H9 (cell line): ENCODE results near the gene MECR. TPM values are rescaled to one million over a fixed set of nuclear protein-coding genes. Genes with fewer than 3 reads are reported as not detected.

Experiments
- DNase-seq: peaks from one replicate; pipeline ENCODE4 v3.0.0-alpha.2; 2017
- H2AFZ ChIP-seq: one replicate; pipeline ENCODE4 v1.6.1; 2013; ENCODE audit warnings: mild to moderate bottlenecking, low read length, control low read depth, moderate library complexity
- H2AK5ac ChIP-seq: 2 replicates; pipeline ENCODE4 v1.6.1; 2013; ENCODE audit warnings: low read length, control low read depth, mixed read lengths; ENCODE audit not compliant: insufficient read length
- H2BK120ac ChIP-seq: one replicate; pipeline ENCODE4 v1.6.1; 2013; ENCODE audit warnings: low read depth, mild to moderate bottlenecking, low read length, control low read depth, inconsistent platforms; ENCODE audit not compliant: poor library complexity, severe bottlenecking
- H2BK12ac ChIP-seq: 2 replicates; pipeline ENCODE4 v1.6.1; 2013; ENCODE audit warnings: low read length, control low read depth, mixed read lengths, low read depth; ENCODE audit not compliant: insufficient read length
- H2BK15ac ChIP-seq: 2 replicates; pipeline ENCODE4 v1.6.1; 2013; ENCODE audit warnings: low read depth, low read length, control low read depth
- H2BK20ac ChIP-seq: one replicate; pipeline ENCODE4 v1.6.1; 2013; ENCODE audit warnings: low read depth, mild to moderate bottlenecking, low read length, control low read depth, inconsistent platforms; ENCODE audit not compliant: poor library complexity, severe bottlenecking
- H2BK5ac ChIP-seq: 2 replicates; pipeline ENCODE4 v1.6.1; 2013; ENCODE audit warnings: low read length, control low read depth, mixed read lengths; ENCODE audit not compliant: insufficient read length
- H3K14ac ChIP-seq: 2 replicates; pipeline ENCODE4 v1.6.1; 2013; ENCODE audit warnings: low read length, control low read depth; ENCODE audit not compliant: insufficient read depth
- H3K18ac ChIP-seq: 2 replicates; pipeline ENCODE4 v1.6.1; 2013; ENCODE audit warnings: low read depth, mild to moderate bottlenecking, mixed read lengths, low read length, control low read depth; ENCODE audit not compliant: insufficient read length
- H3K23ac ChIP-seq: 2 replicates; pipeline ENCODE4 v1.6.1; 2013; ENCODE audit warnings: low read length, control low read depth, mixed read lengths, low read depth; ENCODE audit not compliant: insufficient read length
- H3K23me2 ChIP-seq: 2 replicates; pipeline ENCODE4 v1.6.1; 2013; ENCODE audit warnings: low read depth, mild to moderate bottlenecking, mixed read lengths, low read length, control low read depth; ENCODE audit not compliant: insufficient read length, poor library complexity, severe bottlenecking
- H3K27ac ChIP-seq: 2 replicates; pipeline ENCODE4 v1.5.1; 2013; ENCODE audit warnings: low read length, control low read depth, mixed read lengths, low read depth; ENCODE audit not compliant: insufficient read length
- H3K27me3 ChIP-seq: 2 replicates; pipeline ENCODE4 v1.6.1; 2013; ENCODE audit warnings: low read length, control low read depth, inconsistent platforms; ENCODE audit not compliant: insufficient read depth
- H3K4ac ChIP-seq: 2 replicates; pipeline ENCODE4 v1.6.1; 2013; ENCODE audit warnings: low read depth, mild to moderate bottlenecking, control low read depth, inconsistent platforms, low read length, moderate library complexity
- H3K4me1 ChIP-seq: 2 replicates; pipeline ENCODE4 v1.6.1; 2013; ENCODE audit warnings: low read length, control low read depth, inconsistent platforms; ENCODE audit not compliant: insufficient read depth
- H3K4me2 ChIP-seq: 2 replicates; pipeline ENCODE4 v1.6.1; 2013; ENCODE audit warnings: low read length, control low read depth, mixed read lengths; ENCODE audit not compliant: insufficient read length, insufficient read depth
- H3K56ac ChIP-seq: 2 replicates; pipeline ENCODE4 v1.6.1; 2013; ENCODE audit warnings: low read depth, mild to moderate bottlenecking, mixed read lengths, low read length, control low read depth; ENCODE audit not compliant: insufficient read length
- H3K79me1 ChIP-seq: 2 replicates; pipeline ENCODE4 v1.6.1; 2013; ENCODE audit warnings: low read depth, mild to moderate bottlenecking, moderate library complexity, low read length, control low read depth, inconsistent platforms; ENCODE audit not compliant: insufficient read depth, poor library complexity, severe bottlenecking
- H3K79me2 ChIP-seq: 2 replicates; pipeline ENCODE4 v1.6.1; 2013; ENCODE audit warnings: low read length, control low read depth, inconsistent platforms; ENCODE audit not compliant: insufficient read depth
- H3K9ac ChIP-seq: 2 replicates; pipeline ENCODE4 v1.6.1; 2013; ENCODE audit warnings: low read length, control low read depth, mixed read lengths; ENCODE audit not compliant: insufficient read length; ENCODE audit errors: extremely low read depth
- H3K9me3 ChIP-seq: one replicate; pipeline ENCODE4 v1.6.1; 2013; ENCODE audit warnings: low read depth, low read length, inconsistent platforms; ENCODE audit not compliant: control insufficient read depth
- H3T11ph ChIP-seq: one replicate; pipeline ENCODE4 v1.6.1; 2013; ENCODE audit warnings: mild to moderate bottlenecking, low read length, control low read depth, inconsistent platforms
- H4K20me1 ChIP-seq: one replicate; pipeline ENCODE4 v1.6.1; 2013; ENCODE audit not compliant: control insufficient read depth, insufficient read length, insufficient read depth
- H4K5ac ChIP-seq: 2 replicates; pipeline ENCODE4 v1.6.1; 2013; ENCODE audit warnings: low read depth, mild to moderate bottlenecking, mixed read lengths, low read length, control low read depth; ENCODE audit not compliant: insufficient read length
- H4K8ac ChIP-seq: replicated peaks from 2 replicates; pipeline ENCODE4 v1.6.1; 2013; ENCODE audit warnings: low read length, control low read depth, mixed read lengths, low read depth; ENCODE audit not compliant: insufficient read length
- H4K91ac ChIP-seq: 2 replicates; pipeline ENCODE4 v1.6.1; 2013; ENCODE audit warnings: low read depth, mild to moderate bottlenecking, moderate library complexity, mixed read lengths, low read length, control low read depth; ENCODE audit not compliant: insufficient read length
- H3K27ac Mint-ChIP-seq, 3 experiments: 2 replicates in 2 of 3; 3 replicates in 1 of 3; pipeline ENCODE4 v1.8.0; 2020 to 2021; ENCODE audit warnings: mixed read lengths in 3 of 3, mild to moderate bottlenecking in 1 of 3, moderate library complexity in 1 of 3
- H3K27me3 Mint-ChIP-seq: 2 replicates; pipeline ENCODE4 v1.8.0; 2021; ENCODE audit warnings: low read depth, mild to moderate bottlenecking, moderate library complexity, mixed read lengths
- H3K36me3 Mint-ChIP-seq, 3 experiments: 2 replicates in 2 of 3; 3 replicates in 1 of 3; pipeline ENCODE4 v1.8.0; 2020 to 2021; ENCODE audit warnings: low read depth in 3 of 3, mixed read lengths in 3 of 3; ENCODE audit not compliant: insufficient read depth in 1 of 3
- H3K4me1 Mint-ChIP-seq, 2 experiments: 2 replicates each; pipeline ENCODE4 v1.8.0; 2020; ENCODE audit warnings: mixed read lengths in 2 of 2
- H3K4me3 Mint-ChIP-seq, 2 experiments: 2 replicates in 1 of 2; 3 replicates in 1 of 2; pipeline ENCODE4 v1.8.0; 2020 to 2021; ENCODE audit warnings: mild to moderate bottlenecking in 2 of 2, mixed read lengths in 2 of 2, moderate library complexity in 1 of 2
- H3K9me3 Mint-ChIP-seq, 2 experiments: 2 replicates in 1 of 2; 3 replicates in 1 of 2; pipeline ENCODE4 v1.8.0; 2020; ENCODE audit warnings: mild to moderate bottlenecking in 2 of 2, mixed read lengths in 2 of 2, moderate library complexity in 1 of 2
- CTCF ChIP-seq: fragments of 200-600 bp; sonication (generic); conservative IDR thresholded peaks from 3 replicates; pipeline ENCODE4 v1.8.0; 2021; ENCODE audit warnings: antibody characterized with exemption, mild to moderate bottlenecking
- WGBS: extraction: QIAGEN DNeasy Blood & Tissue Kit; methylation state at CpG from one replicate; pipeline ENCODE4 v1.1.7; 2013; ENCODE audit warnings: missing lambda C conversion rate, low lambda C conversion rate, mixed read lengths; ENCODE audit not compliant: insufficient read length; ENCODE audit errors: extremely low coverage; 5-methylcytosine and 5-hydroxymethylcytosine counted together
- total RNA-seq: library from RNA; stranded (reverse); gene quantifications from 2 replicates; pipeline ENCODE4 v1.2.1, GENCODE V29; 2021

The MECR gene
- total RNA-seq, 1 experiment from 2014 or later: 30.9 TPM

GRCh38 chr1:29159773-29160172 is 71.0 kb downstream of the MECR start:
- Histone ChIP-seq H3K18ac (no peak overlapping the region), H3K4me2 (no peak overlapping the region), H4K5ac (no peak overlapping the region), H3K4me1 (peaks cover 12% of the 10 kb centered on the region; the same call in 1 of the 2 replicates), H2BK120ac (no peak overlapping the region), H2BK12ac (no peak overlapping the region), H4K8ac (no peak overlapping the region), H2AK5ac (no peak overlapping the region), H3K9me3 (no peaks in the 10 kb centered on the region), H2BK20ac (no peak overlapping the region), H3K14ac (no peak overlapping the region), H3K27me3 (no peaks in the 10 kb centered on the region), H4K20me1 (peaks cover 2% of the 10 kb centered on the region), H3T11ph (no peak overlapping the region), H3K79me1 (no peaks in the 10 kb centered on the region), H3K56ac (no peak overlapping the region), H4K91ac (no peak overlapping the region), H3K23ac (no peak overlapping the region), H2BK15ac (no peak overlapping the region), H2BK5ac (no peak overlapping the region), H3K9ac (no peak overlapping the region), H2AFZ (no peak overlapping the region), H3K27ac (no peak overlapping the region), H3K4ac (no peak overlapping the region), H3K23me2 (no peaks in the 10 kb centered on the region), H3K79me2 (peaks cover 5% of the 10 kb centered on the region; the same call in 1 of the 2 replicates)
- no peaks in the 10 kb centered on the region for H3K27me3 Mint-ChIP-seq
- no peak for DNase-seq
- H3K36me3 Mint-ChIP-seq: peaks cover 26 to 64% (median 51%) of the 10 kb centered on the region in 3 experiments
- H3K4me3 Mint-ChIP-seq: no peak overlapping the region
- H3K4me1 Mint-ChIP-seq: peaks cover 33 to 35% of the 10 kb centered on the region in 2 experiments
- no peak for TF ChIP-seq CTCF
- H3K27ac Mint-ChIP-seq: 0 out of 7 replicates have a peak overlapping the region, but pooled peaks of 1 of the 3 experiments have one; percentile 55
- WGBS: no CpG with 5 or more reads among the region's 3 CpGs
- no peaks in the 10 kb centered on the region; a peak in 1 of 5 replicates for H3K9me3 Mint-ChIP-seq
